COLO668 (cell line): ENCODE data around the gene C1orf167.

Experiments
- DNase-seq: peaks from one replicate; lab custom pipeline; 2025; ENCODE audit not compliant: unreplicated experiment; lab: John Stamatoyannopoulos, UW

Gene C1orf167

GRCh38 chr1:11833497-11833896, 71.5 kb downstream of the C1orf167 start:
- no peak for DNase-seq

GRCh38 chr1:11833900-11834299, 71.9 kb downstream of the C1orf167 start:
- DNase-seq, result no peak

GRCh38 chr1:11835441-11836225, 73.6 kb downstream of the C1orf167 start:
- no peak for DNase-seq

GRCh38 chr1:11836955-11837766, 75.2 kb downstream of the C1orf167 start:
- no peak for DNase-seq

- DNase-seq, result no peak
Measured at GRCh38 chr1:11837767-11838348, 75.9 kb downstream of the C1orf167 start.

GRCh38 chr1:11838349-11839272, 76.6 kb downstream of the C1orf167 start:
- DNase-seq, result peak; percentile 83
